HG03432 (cell line): ENCODE measurements around the gene UNC50.
A peak's percentile ranks its signal among the peaks of the same experiment; 100 is the strongest.
"Not testable (repeated sequence)": the region's sequence is repeated elsewhere in the genome, so short reads cannot be mapped to it uniquely, and the experiment has no call there.

Source experiments
- ATAC-seq: cut with Tn5 transposase; IDR thresholded peaks from one replicate; pipeline ENCODE4 v1.9.1; 2021; ENCODE audit warnings: mild to moderate bottlenecking, moderate library complexity; ENCODE audit not compliant: unreplicated experiment

UNC50 gene

DNA sequence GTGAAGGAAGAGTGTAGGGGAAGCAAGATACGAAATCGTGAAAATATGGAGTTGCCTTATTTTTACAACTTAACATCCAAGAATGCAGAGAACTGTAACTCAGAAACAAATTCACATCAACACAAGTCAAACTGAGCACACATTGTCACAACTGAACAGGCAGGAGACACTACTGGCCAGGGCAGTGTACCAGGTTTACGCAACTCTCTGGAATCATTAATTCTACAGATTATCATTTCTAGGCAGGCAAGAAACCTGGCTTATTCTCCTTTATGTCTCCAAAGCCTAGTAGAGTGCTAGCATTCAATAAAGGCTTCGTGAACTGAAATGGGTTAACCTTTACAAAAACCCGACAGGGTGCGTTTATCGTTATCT, 661 bp upstream of the UNC50 start:
- ATAC-seq, result peak; percentile 3

GRCh38 chr2:98608962-98609604, 694 bp downstream of the UNC50 start:
- ATAC-seq, result no peak

GRCh38 chr2:98614024-98614739, 5.8 kb downstream of the UNC50 start:
- ATAC-seq, result no peak

- no peak for ATAC-seq
These were observed 7.1 kb downstream of the UNC50 start for GRCh38 chr2:98615481-98615880.

- no peak for ATAC-seq
These were observed 8.8 kb downstream of the UNC50 start for GRCh38 chr2:98617149-98617548.

- no peak for ATAC-seq
These were observed 15.3 kb downstream of the UNC50 start for GRCh38 chr2:98623657-98624056.

DNA sequence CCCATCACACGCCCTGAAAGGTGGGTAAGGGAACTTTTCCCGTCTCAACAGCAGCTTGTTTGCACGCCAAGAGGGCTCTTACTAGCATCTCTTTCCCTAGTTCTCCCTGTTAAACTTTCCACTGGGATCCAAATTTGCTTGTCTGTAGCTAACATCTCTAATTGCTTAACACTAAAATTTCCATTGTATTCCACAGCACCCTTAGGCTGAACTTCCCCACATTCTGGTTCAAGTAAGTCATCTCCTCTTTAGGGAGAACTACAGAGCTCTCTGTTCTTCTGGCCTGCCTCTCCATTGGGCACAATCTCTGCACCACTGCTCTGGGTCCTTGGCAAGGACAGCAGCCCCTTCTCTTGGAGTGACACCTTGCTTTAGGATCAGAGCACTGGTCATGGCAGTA, 24.0 kb downstream of the UNC50 start:
- ATAC-seq, result no peak

DNA sequence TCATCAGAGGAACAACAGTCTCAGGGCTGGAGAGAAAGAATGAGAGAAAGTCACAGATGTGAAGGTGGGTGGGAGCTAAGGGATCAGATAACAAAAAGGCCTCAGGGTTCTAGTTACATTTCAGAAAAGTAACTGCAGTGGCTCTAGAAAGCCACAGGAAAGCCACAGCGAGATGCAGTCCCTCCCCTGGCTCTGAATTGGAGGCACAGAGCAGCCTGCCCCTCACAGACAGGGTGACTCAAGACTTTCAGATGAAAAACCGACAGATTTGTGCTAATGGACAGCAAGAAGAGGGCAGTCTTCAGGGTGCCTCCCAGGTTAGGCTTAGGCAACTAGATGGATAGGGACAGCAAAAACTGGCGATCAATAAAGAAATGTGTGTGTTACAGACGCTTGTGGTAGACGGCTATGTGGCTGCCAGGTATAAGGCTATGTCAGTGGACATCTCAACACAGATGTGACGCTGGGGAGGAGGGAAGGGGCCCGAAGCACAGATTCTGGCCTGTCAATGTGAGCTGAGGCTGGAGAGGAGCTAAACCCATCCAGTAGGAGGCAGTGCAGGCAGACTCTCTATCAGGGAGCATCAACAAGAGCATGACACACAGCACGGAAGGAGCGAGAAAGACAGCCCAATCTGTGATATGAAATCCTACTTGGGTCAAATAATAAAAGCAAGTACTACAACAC, 26.2 kb downstream of the UNC50 start:
- ATAC-seq, result no peak

- peak; percentile 63 for ATAC-seq
These were observed 29.2 kb downstream of the UNC50 start for GRCh38 chr2:98637401-98638147.

DNA sequence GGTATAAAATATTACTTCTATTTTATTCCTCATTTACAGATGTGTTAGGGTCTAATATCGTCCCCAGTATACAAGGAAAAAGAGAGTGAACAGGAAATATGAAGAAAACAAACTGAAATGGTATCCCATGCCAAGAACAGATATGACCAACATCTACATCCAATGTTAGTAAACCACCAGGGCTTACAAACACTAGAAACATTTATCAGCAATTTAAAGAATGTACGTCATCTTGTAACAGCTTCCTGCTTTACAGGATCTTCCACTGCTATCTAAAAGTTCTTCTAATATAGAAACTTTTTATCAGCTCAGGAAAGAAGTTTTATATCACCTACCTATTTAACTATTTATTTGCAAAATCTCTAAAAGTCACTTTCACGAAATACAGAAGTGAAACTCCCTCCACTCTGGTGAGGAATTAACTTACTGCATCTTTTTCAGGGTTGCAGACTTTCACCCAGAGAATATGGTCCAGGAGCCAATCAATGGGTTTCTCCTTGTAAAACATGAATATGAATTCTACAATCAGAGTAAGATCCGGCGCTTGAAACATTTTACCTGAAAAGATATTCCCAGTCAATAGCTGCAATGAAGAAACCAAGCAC, 35.2 kb downstream of the UNC50 start:
- no peak for ATAC-seq

GRCh38 chr2:98647636-98648035, 39.2 kb downstream of the UNC50 start:
- ATAC-seq, result no peak

- no peak for ATAC-seq
These were observed 40.1 kb downstream of the UNC50 start for GRCh38 chr2:98648451-98648850.

DNA sequence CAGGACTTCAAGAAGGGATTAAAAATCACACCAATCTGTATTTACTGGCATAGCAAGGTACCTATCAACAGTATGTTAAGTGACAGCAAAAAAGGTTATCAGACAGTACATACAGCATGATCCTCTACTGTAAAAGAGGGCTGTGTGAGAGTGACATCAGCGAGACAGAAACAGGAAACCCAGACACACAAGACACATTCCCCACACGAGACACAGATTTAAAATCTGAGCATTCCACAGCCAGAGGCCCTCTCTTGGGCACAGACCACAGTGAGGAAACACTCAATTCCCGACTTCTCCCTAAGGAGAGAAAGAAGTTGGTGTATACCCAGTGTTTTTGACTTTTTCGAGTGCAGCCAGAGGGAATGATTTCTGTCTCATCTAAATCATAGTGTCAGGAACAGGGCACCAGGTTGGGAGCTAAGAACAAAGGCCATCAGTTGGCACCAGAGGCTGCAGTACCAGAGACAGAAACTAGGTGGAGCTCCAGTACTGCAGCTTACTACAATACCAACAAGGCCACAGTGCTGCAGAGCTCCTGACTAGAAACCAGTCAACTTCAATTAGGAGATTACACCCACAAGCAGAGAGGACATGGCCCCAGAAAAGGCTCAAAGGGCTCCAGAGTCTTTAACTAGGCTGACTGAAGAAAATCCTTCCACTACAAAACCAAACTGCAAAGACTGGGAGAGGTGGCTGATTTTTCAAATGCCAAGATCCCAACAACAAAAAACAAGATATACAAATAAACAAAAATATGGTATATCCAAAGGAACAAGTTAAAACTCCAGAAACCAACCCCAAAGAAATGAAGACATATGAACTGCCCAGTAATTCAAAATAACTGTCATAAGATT, 41.0 kb downstream of the UNC50 start:
- ATAC-seq, result no peak

GRCh38 chr2:98649992-98650375, 41.6 kb downstream of the UNC50 start:
- no peak for ATAC-seq

GRCh38 chr2:98650998-98651397, 42.6 kb downstream of the UNC50 start:
- ATAC-seq, result no peak

- no peak for ATAC-seq
These were observed 46.5 kb downstream of the UNC50 start for GRCh38 chr2:98654699-98655495.

- ATAC-seq, result no peak
These were observed 48.4 kb downstream of the UNC50 start for GRCh38 chr2:98656800-98657199.

DNA sequence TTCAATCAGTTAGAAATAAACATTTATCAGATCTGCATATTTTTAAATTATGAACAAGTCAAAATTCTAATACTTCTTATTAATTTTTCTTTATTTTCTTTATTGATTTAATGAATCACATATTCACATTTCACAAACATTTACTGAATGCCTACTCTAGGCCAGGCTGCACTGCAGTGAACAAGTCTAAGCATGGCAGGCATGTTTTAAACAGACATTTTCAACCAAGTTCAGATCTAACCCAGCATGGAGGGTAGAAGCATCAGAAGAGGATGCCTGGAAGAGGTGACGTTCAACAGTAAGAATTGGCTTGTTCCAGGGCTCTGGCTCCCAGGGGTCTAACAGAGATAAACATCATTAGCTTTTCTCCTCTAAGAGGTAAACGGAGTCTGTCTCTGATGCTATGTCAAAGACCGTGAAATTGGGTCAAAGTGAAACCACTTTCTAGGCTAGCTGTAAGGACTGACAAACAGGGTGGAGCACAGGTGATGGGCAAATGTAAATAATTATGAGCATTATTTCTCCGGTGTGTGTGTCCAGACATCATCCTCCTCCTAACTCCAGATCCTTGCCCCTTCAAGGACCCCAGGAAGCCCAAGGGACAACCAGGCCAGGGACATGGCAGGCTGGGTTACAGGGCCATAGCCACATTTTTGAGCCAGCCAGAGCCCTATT, 50.6 kb downstream of the UNC50 start:
- ATAC-seq, result no peak

- ATAC-seq, result not testable (repeated sequence)
These were observed 51.1 kb downstream of the UNC50 start for GRCh38 chr2:98659491-98659840.
